Measurements from ENCODE around the gene ACAA2. TPM values are rescaled to one million over a fixed set of nuclear protein-coding genes. Genes with fewer than 3 reads are reported as not detected.

ACAA2 gene
- total and polyA plus RNA-seq, 2 of the 8 experiments (the other 6 are each of a cell fraction or from before 2014, with no cell fraction given) = 63.4 to 151 TPM

- Histone ChIP-seq H3K14ac (ENCODE audit: insufficient read length) (no peak overlapping the region), H2BK120ac (replicated peaks; ENCODE audit: low read depth, low read length) (no peak overlapping the region), H2AK5ac (ENCODE audit: low read depth, low read length) (no peak overlapping the region), H2BK12ac (ENCODE audit: low read depth, low read length) (no peak overlapping the region), H2BK20ac (ENCODE audit: low read length) (no peak overlapping the region), H3K4ac (replicated peaks; ENCODE audit: insufficient read length, low read depth, low read length) (peak overlapping the region; percentile 13), H3K18ac (ENCODE audit: extremely low read depth, low read length) (no peak overlapping the region), H4K8ac (ENCODE audit: extremely low read depth, insufficient read depth, low read length) (no peak overlapping the region; the same call in 1 of the 2 replicates), H3K4me3 (ENCODE audit: extremely low read depth in 1 of 4, insufficient read depth in 2 of 4, low read depth in 3 of 4, low read length in 4 of 4) (no peak overlapping the region), H4K20me1 (replicated peaks in 1 of 2; ENCODE audit: control insufficient read depth in 1 of 2, insufficient read depth in 2 of 2, low read length in 2 of 2) (no peaks in the 10 kb centered on the region), H3K27me3 (replicated peaks in 1 of 4; ENCODE audit: control insufficient read depth in 3 of 4, extremely low read depth in 1 of 4, insufficient read depth in 3 of 4, low read length in 3 of 4) (no peaks in the 10 kb centered on the region), H2BK5ac (ENCODE audit: low read depth, low read length) (no peak overlapping the region), H3K23ac (ENCODE audit: insufficient read length) (no peak overlapping the region), H3K79me1 (ENCODE audit: low read depth, low read length) (no peaks in the 10 kb centered on the region), H3K56ac (replicated peaks; ENCODE audit: insufficient read length, low read depth, low read length) (no peak overlapping the region), H3K27ac (ENCODE audit: low read depth, low read length) (no peak overlapping the region), H4K91ac (replicated peaks; ENCODE audit: insufficient read length, low read length) (no peak overlapping the region), H3K23me2 (ENCODE audit: low read depth, low read length) (0 out of 2 replicates have a peak, but pooled peaks cover 1% of the 10 kb centered on the region), H3K36me3 (ENCODE audit: control insufficient read depth in 2 of 4, insufficient read depth in 4 of 4, low read length in 3 of 4) (no peaks in the 10 kb centered on the region), H2AFZ (ENCODE audit: low read length) (no peak overlapping the region), H4K5ac (ENCODE audit: insufficient read length, low read depth, low read length) (no peak overlapping the region), H3K79me2 (ENCODE audit: control insufficient read depth in 1 of 2, insufficient read depth in 2 of 2, low read length in 2 of 2) (no peaks in the 10 kb centered on the region), H3K9ac (replicated peaks in 1 of 4; ENCODE audit: extremely low read depth in 1 of 4, low read depth in 3 of 4, low read length in 3 of 4) (no peak overlapping the region), H2BK15ac (ENCODE audit: low read length) (no peak overlapping the region), H3K4me2 (ENCODE audit: insufficient read depth in 1 of 2, low read depth in 2 of 2, low read length in 2 of 2) (no peak overlapping the region), H3K9me3 (ENCODE audit: insufficient read depth in 2 of 2, low read depth in 1 of 2, low read length in 1 of 2) (no peaks in the 10 kb centered on the region), H3K4me1 (replicated peaks in 1 of 4; ENCODE audit: control insufficient read depth in 3 of 4, insufficient read depth in 4 of 4, low read length in 3 of 4) (peaks cover 0 to 9% (median 4%) of the 10 kb centered on the region in 4 experiments; a peak in 6 of 7 replicates)
- 90% methylated on average over 13 of the region's 13 CpGs; no CpG with 5 or more reads in 1 of the 2 experiments for WGBS, 2 experiments (ENCODE audit: extremely low coverage in 1 of 2, insufficient coverage in 1 of 2, insufficient read length in 1 of 2, insufficient replicate concordance in 2 of 2, low coverage in 1 of 2, low lambda C conversion rate in 2 of 2, missing lambda C conversion rate in 1 of 2)
- CTCF ChIA-PET (ENCODE audit: partially characterized antibody) = interaction anchor here (0.9 to 10.0 kb wide), 19 partner anchors 8 to 612 kb away, joined by 3 to 157 read pairs (median 6); no protein-coding TSS in a partner anchor
- DNase-seq (ENCODE audit: low read depth in 1 of 2, low spot score in 2 of 2) (no peak), FAIRE-seq (no peak)
- POLR2A ChIA-PET (ENCODE audit: partially characterized antibody) = interaction anchor here (0.6 to 1.6 kb wide), 3 partner anchors 16 to 292 kb away, joined by 3 read pairs; no protein-coding TSS in a partner anchor
- TF ChIP-seq KDM5A (IDR thresholded peaks at IDR 0.05; ENCODE audit: low read length) = no peak
- TF ChIP-seq TAF1 (IDR thresholded peaks at IDR 0.05; ENCODE audit: low read depth, low read length) = no peak
- no peak for TF ChIP-seq CTBP2 (IDR thresholded peaks at IDR 0.05; ENCODE audit: borderline replicate concordance, insufficient read depth, insufficient read length, low read length)
- no peak for TF ChIP-seq TAF7 (optimal IDR thresholded peaks at IDR 0.05; ENCODE audit: borderline replicate concordance, low read depth, low read length)
- TF ChIP-seq FOSL1 (IDR thresholded peaks at IDR 0.05; ENCODE audit: insufficient read depth, low read depth, low read length) = no peak
- no peak for TF ChIP-seq TBP (IDR thresholded peaks at IDR 0.05; ENCODE audit: low read depth, low read length)
- TF ChIP-seq GABPA (IDR thresholded peaks at IDR 0.05; ENCODE audit: borderline replicate concordance, insufficient read depth, low read length) = no peak
- TF ChIP-seq HDAC6 (IDR thresholded peaks at IDR 0.05; ENCODE audit: low read depth, low read length) = no peak
- TF ChIP-seq MAFK (IDR thresholded peaks at IDR 0.05; ENCODE audit: low read depth, low read length) = no peak
- no peak for TF ChIP-seq EGR1 (IDR thresholded peaks at IDR 0.05; ENCODE audit: borderline replicate concordance, low read depth, low read length)
- TF ChIP-seq SIN3A (conservative IDR thresholded peaks at IDR 0.05 in 1 of 2, IDR thresholded peaks at IDR 0.05 in 1 of 2; ENCODE audit: low read depth in 1 of 2, low read length in 2 of 2) = no peak
- no peak for TF ChIP-seq JUN (IDR thresholded peaks at IDR 0.05; ENCODE audit: low read depth, low read length)
Measured at GRCh38 chr18:49862656-49863385, 49.5 kb upstream of the ACAA2 start.
